Neural progenitor cell (in vitro differentiated cells): ENCODE results near the gene ZNF524. TPM values are rescaled to one million over a fixed set of nuclear protein-coding genes. Genes with fewer than 3 reads are reported as not detected.

Experiments
- DNase-seq: peaks from one replicate; pipeline ENCODE4 v3.0.0-alpha.2; 2016; ENCODE audit warnings: low spot score
- H2AFZ ChIP-seq: fragments of 200-600 bp; sonication (generic); replicated peaks from 2 replicates; pipeline ENCODE4 v1.6.1; 2016; ENCODE audit warnings: antibody characterized with exemption
- H3F3A ChIP-seq: fragments of 200-600 bp; sonication (generic); 2 replicates; pipeline ENCODE4 v1.6.1; 2016; ENCODE audit warnings: antibody characterized with exemption, low read depth
- H3K27ac ChIP-seq: fragments of 200-600 bp; sonication (generic); 2 replicates; pipeline ENCODE4 v1.5.1; 2016; ENCODE audit warnings: mild to moderate bottlenecking
- H3K27me3 ChIP-seq: fragments of 200-600 bp; sonication (generic); 2 replicates; pipeline ENCODE4 v1.6.1; 2016; ENCODE audit warnings: mild to moderate bottlenecking, moderate library complexity
- H3K36me3 ChIP-seq: fragments of 200-600 bp; sonication (generic); 2 replicates; pipeline ENCODE4 v1.5.1; 2016
- H3K4me1 ChIP-seq: fragments of 200-600 bp; sonication (generic); 2 replicates; pipeline ENCODE4 v1.6.1; 2016; ENCODE audit warnings: mixed run types
- H3K4me2 ChIP-seq: fragments of 200-600 bp; sonication (generic); 2 replicates; pipeline ENCODE4 v1.6.1; 2016
- H3K4me3 ChIP-seq: fragments of 200-600 bp; sonication (generic); 2 replicates; pipeline ENCODE4 v1.5.1; 2016
- H3K79me2 ChIP-seq: fragments of 200-600 bp; sonication (generic); 2 replicates; pipeline ENCODE4 v1.6.1; 2016; ENCODE audit warnings: low read depth
- H3K9ac ChIP-seq: fragments of 200-600 bp; sonication (generic); 2 replicates; pipeline ENCODE4 v1.6.1; 2016
- H3K9me3 ChIP-seq: fragments of 200-600 bp; sonication (generic); 2 replicates; pipeline ENCODE4 v1.5.1; 2016; ENCODE audit warnings: low read depth
- H4K20me1 ChIP-seq: fragments of 200-600 bp; sonication (generic); 2 replicates; pipeline ENCODE4 v1.6.1; 2016; ENCODE audit warnings: low read depth
- H3K27ac Mint-ChIP-seq: 3 replicates; pipeline ENCODE4 v1.8.0; 2021; ENCODE audit warnings: mixed read lengths
- H3K27me3 Mint-ChIP-seq: 2 replicates; pipeline ENCODE4 v1.8.0; 2022; ENCODE audit warnings: low read depth, mild to moderate bottlenecking, inconsistent platforms, moderate library complexity, mixed read lengths; ENCODE audit not compliant: insufficient read depth
- H3K36me3 Mint-ChIP-seq: 3 replicates; pipeline ENCODE4 v1.8.0; 2021; ENCODE audit warnings: mixed read lengths
- H3K4me1 Mint-ChIP-seq: 3 replicates; pipeline ENCODE4 v1.8.0; 2021; ENCODE audit warnings: mixed read lengths
- H3K4me3 Mint-ChIP-seq: 3 replicates; pipeline ENCODE4 v1.8.0; 2021; ENCODE audit warnings: mild to moderate bottlenecking, moderate library complexity, mixed read lengths
- H3K9me3 Mint-ChIP-seq: 3 replicates; pipeline ENCODE4 v1.8.0; 2020; ENCODE audit warnings: mixed read lengths
- EZH2 ChIP-seq: fragments of 200-600 bp; sonication (generic); IDR thresholded peaks from 2 replicates; pipeline ENCODE4 v1.6.1; 2017; ENCODE audit warnings: antibody characterized with exemption, mild to moderate bottlenecking, moderate library complexity
- EZH2phosphoT487 ChIP-seq: fragments of 200-600 bp; sonication (generic); IDR thresholded peaks from 2 replicates; pipeline ENCODE4 v1.6.1; 2017; ENCODE audit warnings: antibody characterized with exemption
- total RNA-seq: library from RNA; depleted of rRNA; stranded (reverse); fragments of >200 nt; gene quantifications from 2 replicates; pipeline ENCODE4 v1.2.3, GENCODE V29; 2015; ENCODE audit warnings: low replicate concordance
- TF ChIP-seq, protein P1 (sequence below): fragments of 200-600 bp; sonication (generic); IDR thresholded peaks from 2 replicates; pipeline ENCODE4 v1.5.1; 2017; ENCODE audit warnings: antibody characterized with exemption, mild to moderate bottlenecking

The ZNF524 gene
- total RNA-seq, 1 donor from 2014 or later: 3.2 TPM

DNA sequence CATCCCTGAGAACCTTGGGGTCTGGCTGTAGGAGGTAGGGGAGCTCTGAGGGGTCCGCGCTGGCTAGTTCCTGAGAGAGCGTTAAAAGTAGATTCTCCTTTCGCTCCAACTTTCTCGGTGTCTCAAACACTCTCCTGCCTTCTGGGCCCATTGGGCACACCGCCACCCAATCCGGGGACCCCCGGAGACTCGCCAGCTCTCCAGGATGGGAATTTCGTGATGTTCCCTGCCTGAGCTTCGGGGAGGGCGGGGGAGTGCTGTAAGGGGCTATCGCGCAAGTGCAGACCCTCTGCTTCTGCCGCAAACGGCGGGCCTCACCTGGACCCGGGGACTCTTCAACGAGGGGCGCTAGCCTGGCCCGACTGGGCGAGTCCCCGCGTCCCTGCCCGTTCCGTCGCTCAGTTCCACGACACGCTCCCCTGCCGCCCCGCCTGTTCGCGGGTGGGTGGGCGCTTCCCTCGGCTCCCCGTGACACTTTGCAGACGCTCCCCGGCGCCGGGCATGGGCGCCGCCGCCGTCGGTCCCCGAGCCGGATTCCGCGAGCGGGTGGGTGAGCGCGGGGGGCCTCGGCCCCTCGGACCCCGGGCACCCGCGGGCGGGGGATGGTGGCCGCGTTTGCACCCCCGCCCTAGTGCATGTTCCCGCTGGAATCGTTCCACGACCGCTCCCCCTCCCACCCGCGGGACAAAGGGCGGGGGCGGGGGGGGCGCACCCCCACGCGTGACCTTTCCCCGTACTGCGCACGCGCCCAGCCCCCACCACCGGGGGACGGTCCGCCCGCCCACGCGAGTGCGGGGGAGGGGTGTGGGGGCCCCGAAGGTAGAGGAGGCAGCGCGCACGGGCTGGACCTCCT, 47.9 kb downstream of the ZNF524 start, which contains the start of gene CCDC106:
Gene CCDC106 (plus strand): TSS at position 481 of the 853 bp plus-strand sequence. CDS start 835 bp downstream, outside the sequence.
- Mint-ChIP-seq H3K4me1 (peaks cover 34% of the 10 kb centered on the region), H3K9me3 (no peaks in the 10 kb centered on the region), H3K27ac (peak within 1 kb of the TSS; percentile 81), H3K27me3 (peaks cover 20% of the 10 kb centered on the region), H3K36me3 (peaks cover 15% of the 10 kb centered on the region), H3K4me3 (peak within 1 kb of the TSS; percentile 89)
- Histone ChIP-seq H2AFZ (peak within 1 kb of the TSS; percentile 95), H3F3A (peaks cover 23% of the 10 kb centered on the region), H3K4me3 (peak within 1 kb of the TSS; percentile 98), H3K27ac (no peak within 1 kb of the TSS), H3K36me3 (no peaks in the 10 kb centered on the region), H4K20me1 (no peaks in the 10 kb centered on the region), H3K9me3 (no peaks in the 10 kb centered on the region), H3K9ac (peak within 1 kb of the TSS; percentile 72), H3K27me3 (no peaks in the 10 kb centered on the region), H3K79me2 (peaks cover 53% of the 10 kb centered on the region), H3K4me2 (peak within 1 kb of the TSS; percentile 86), H3K4me1 (peaks cover 18% of the 10 kb centered on the region)
- peak; percentile 90 for DNase-seq
- TF ChIP-seq EZH2phosphoT487 (no peak), EZH2 (no peak)
- TF ChIP-seq, protein P1, sequence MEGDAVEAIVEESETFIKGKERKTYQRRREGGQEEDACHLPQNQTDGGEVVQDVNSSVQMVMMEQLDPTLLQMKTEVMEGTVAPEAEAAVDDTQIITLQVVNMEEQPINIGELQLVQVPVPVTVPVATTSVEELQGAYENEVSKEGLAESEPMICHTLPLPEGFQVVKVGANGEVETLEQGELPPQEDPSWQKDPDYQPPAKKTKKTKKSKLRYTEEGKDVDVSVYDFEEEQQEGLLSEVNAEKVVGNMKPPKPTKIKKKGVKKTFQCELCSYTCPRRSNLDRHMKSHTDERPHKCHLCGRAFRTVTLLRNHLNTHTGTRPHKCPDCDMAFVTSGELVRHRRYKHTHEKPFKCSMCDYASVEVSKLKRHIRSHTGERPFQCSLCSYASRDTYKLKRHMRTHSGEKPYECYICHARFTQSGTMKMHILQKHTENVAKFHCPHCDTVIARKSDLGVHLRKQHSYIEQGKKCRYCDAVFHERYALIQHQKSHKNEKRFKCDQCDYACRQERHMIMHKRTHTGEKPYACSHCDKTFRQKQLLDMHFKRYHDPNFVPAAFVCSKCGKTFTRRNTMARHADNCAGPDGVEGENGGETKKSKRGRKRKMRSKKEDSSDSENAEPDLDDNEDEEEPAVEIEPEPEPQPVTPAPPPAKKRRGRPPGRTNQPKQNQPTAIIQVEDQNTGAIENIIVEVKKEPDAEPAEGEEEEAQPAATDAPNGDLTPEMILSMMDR: no peak

DNA sequence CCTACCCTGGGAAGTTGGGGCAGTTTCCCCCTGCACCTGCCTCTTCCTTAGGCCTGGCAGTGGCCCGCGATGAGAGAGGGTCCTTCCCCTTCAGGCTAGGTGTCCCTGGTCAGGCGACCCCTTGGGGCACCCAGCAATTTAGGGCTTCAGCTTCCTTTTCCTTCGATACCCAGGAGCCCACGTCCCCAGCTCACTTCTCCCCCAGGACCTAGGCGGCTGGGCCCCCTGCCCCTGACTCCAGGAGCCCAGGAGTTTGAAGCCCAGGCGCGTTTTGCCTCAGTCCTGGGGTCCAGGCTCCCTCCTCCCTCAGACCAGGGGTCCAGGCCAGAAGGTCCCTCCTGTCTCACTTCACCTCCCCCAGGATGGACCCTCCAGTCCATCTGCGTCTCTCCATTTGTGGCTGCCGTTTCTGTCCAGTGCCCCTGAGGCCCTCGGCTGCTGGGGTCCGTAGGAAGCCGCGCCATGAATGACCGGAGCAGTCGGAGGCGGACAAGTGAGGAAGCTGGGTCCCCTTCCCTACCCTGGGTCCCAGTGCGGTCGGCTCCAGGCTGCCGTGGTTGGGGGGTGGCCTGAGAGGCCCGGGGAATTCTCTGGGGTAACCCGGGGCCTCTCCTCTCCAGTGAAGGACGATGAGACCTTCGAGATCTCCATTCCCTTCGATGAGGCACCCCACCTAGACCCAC, 48.6 kb downstream of the ZNF524 start:
- H2AFZ ChIP-seq: no peak overlapping the region
- H3K27ac ChIP-seq: no peak overlapping the region
- TF ChIP-seq EZH2phosphoT487 (no peak), EZH2 (no peak)
- TF ChIP-seq, protein P1: no peak

DNA sequence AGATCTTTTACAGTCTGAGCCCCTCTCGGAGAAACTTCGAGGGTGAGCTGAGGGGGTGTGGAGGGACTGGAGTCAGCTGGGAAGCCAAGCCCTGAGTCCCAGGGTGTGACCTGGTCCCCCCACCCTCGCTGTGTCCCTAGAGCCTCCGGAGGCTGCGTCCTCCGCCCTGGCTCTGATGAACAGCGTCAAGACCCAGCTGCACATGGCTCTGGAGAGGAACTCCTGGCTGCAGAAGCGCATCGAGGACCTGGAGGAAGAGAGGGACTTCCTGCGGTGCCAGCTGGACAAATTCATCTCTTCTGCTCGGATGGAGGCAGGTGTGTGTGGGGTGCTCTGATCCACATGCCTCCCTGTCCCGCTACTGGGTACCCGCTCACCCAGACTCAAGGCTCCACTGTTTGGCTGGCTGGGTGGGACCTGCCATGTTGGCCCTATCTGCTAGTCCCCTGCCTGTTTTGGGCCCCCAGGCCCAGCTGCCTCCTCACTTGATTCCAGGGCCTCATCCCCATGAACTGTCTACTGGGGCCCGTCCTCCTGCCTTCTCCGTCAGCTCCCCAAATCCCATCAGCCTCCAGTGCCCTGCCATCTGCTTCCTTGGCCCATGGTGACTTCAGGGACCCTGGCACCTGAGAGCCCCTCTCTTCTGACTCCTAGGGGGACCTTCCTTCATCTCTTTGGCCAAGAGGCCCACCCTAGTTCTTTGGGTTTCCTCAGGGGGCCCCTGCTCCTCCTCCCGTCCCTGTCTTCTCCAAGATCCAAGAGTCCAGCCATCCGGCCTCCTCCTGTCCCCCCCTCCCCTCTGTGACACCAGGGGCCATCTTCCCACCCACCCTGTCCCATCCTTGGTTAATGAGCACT, 49.4 kb downstream of the ZNF524 start:
- H3K79me2 ChIP-seq: peaks cover 38% of the 10 kb centered on the region
- no peak overlapping the region for H3K27ac ChIP-seq
- peaks cover 28% of the 10 kb centered on the region for H3F3A ChIP-seq
- H3K4me3 Mint-ChIP-seq: peak overlapping the region; percentile 86
- H2AFZ ChIP-seq: no peak overlapping the region
- peaks cover 12% of the 10 kb centered on the region for H3K36me3 Mint-ChIP-seq
- no peak for DNase-seq
- H3K9me3 ChIP-seq: no peaks in the 10 kb centered on the region
- H3K9ac ChIP-seq: no peak overlapping the region
- H3K4me2 ChIP-seq: peak overlapping the region; percentile 86
- H3K4me1 ChIP-seq: peaks cover 13% of the 10 kb centered on the region
- no peaks in the 10 kb centered on the region for H4K20me1 ChIP-seq
- H3K9me3 Mint-ChIP-seq: no peaks in the 10 kb centered on the region
- no peaks in the 10 kb centered on the region for H3K36me3 ChIP-seq
- H3K27me3 Mint-ChIP-seq: peaks cover 15% of the 10 kb centered on the region
- peaks cover 24% of the 10 kb centered on the region for H3K4me1 Mint-ChIP-seq
- H3K27ac Mint-ChIP-seq: peak overlapping the region; percentile 74
- H3K27me3 ChIP-seq: no peaks in the 10 kb centered on the region
- TF ChIP-seq, protein P1: no peak
- TF ChIP-seq EZH2phosphoT487 (no peak), EZH2 (no peak)
- no peak overlapping the region for H3K4me3 ChIP-seq

More for the DNA sequence above, 48.6 kb downstream of the ZNF524 start:
- no peaks in the 10 kb centered on the region for H4K20me1 ChIP-seq
- peaks cover 12% of the 10 kb centered on the region for H3K36me3 Mint-ChIP-seq
- H3F3A ChIP-seq: peaks cover 23% of the 10 kb centered on the region
- peak overlapping the region; percentile 72 for H3K9ac ChIP-seq
- no peaks in the 10 kb centered on the region for H3K9me3 ChIP-seq
- no peaks in the 10 kb centered on the region for H3K36me3 ChIP-seq
- H3K4me3 Mint-ChIP-seq: peak overlapping the region; percentile 86
- peaks cover 16% of the 10 kb centered on the region for H3K4me1 ChIP-seq
- H3K9me3 Mint-ChIP-seq: no peaks in the 10 kb centered on the region
- peaks cover 18% of the 10 kb centered on the region for H3K27me3 Mint-ChIP-seq
- H3K4me1 Mint-ChIP-seq: peaks cover 29% of the 10 kb centered on the region
- H3K4me2 ChIP-seq: peak overlapping the region; percentile 86
- peak overlapping the region; percentile 74 for H3K27ac Mint-ChIP-seq
- peak overlapping the region; percentile 98 for H3K4me3 ChIP-seq
- DNase-seq: no peak
- H3K27me3 ChIP-seq: no peaks in the 10 kb centered on the region
- H3K79me2 ChIP-seq: peaks cover 45% of the 10 kb centered on the region
